GM19372 (cell line): ENCODE results near the gene KIAA0825.

ENCODE experiments used
- ATAC-seq: cut with Tn5 transposase; IDR thresholded peaks from one replicate; pipeline ENCODE4 v1.9.1; 2021; ENCODE audit warnings: mild to moderate bottlenecking, low read depth, moderate library complexity; ENCODE audit not compliant: unreplicated experiment

Gene KIAA0825

GRCh38 chr5:94459915-94460314, 158.5 kb downstream of the KIAA0825 start:
- ATAC-seq: no peak

- ATAC-seq: no peak
These were observed 160.6 kb downstream of the KIAA0825 start for GRCh38 chr5:94457788-94458187.

- ATAC-seq: no peak
These were observed 172.7 kb downstream of the KIAA0825 start for GRCh38 chr5:94445726-94446125.

- ATAC-seq: no peak
These were observed 175.4 kb downstream of the KIAA0825 start for GRCh38 chr5:94442991-94443390.

GRCh38 chr5:94442076-94442475, 176.3 kb downstream of the KIAA0825 start:
- no peak for ATAC-seq

- ATAC-seq: no peak
These were observed 178.4 kb downstream of the KIAA0825 start for GRCh38 chr5:94440015-94440414.

- ATAC-seq: no peak
These were observed 184.8 kb downstream of the KIAA0825 start for GRCh38 chr5:94433397-94434163.

GRCh38 chr5:94432499-94432898, 185.9 kb downstream of the KIAA0825 start:
- ATAC-seq: no peak

- no peak for ATAC-seq
These were observed 186.7 kb downstream of the KIAA0825 start for GRCh38 chr5:94431696-94432095.

GRCh38 chr5:94429566-94429965, 188.8 kb downstream of the KIAA0825 start:
- no peak for ATAC-seq

- ATAC-seq: no peak
These were observed 193.0 kb downstream of the KIAA0825 start for GRCh38 chr5:94425396-94425795.

GRCh38 chr5:94423411-94423810, 195.0 kb downstream of the KIAA0825 start:
- no peak for ATAC-seq

- no peak for ATAC-seq
These were observed 195.6 kb downstream of the KIAA0825 start for GRCh38 chr5:94422812-94423211.

- no peak for ATAC-seq
These were observed 197.5 kb downstream of the KIAA0825 start for GRCh38 chr5:94420885-94421284.

- ATAC-seq: no peak
These were observed 202.6 kb downstream of the KIAA0825 start for GRCh38 chr5:94415798-94416197.

- ATAC-seq: no peak
These were observed 209.0 kb downstream of the KIAA0825 start for GRCh38 chr5:94409440-94409839.

GRCh38 chr5:94407023-94407422, 211.4 kb downstream of the KIAA0825 start:
- no peak for ATAC-seq

- no peak for ATAC-seq
These were observed 214.9 kb downstream of the KIAA0825 start for GRCh38 chr5:94403483-94403882.

GRCh38 chr5:94402096-94402495, 216.3 kb downstream of the KIAA0825 start:
- no peak for ATAC-seq

GRCh38 chr5:94397508-94397907, 220.9 kb downstream of the KIAA0825 start:
- no peak for ATAC-seq

GRCh38 chr5:94396687-94397086, 221.7 kb downstream of the KIAA0825 start:
- no peak for ATAC-seq

GRCh38 chr5:94395468-94395867, 222.9 kb downstream of the KIAA0825 start:
- no peak for ATAC-seq

- no peak for ATAC-seq
These were observed 226.4 kb downstream of the KIAA0825 start for GRCh38 chr5:94391996-94392395.
